HG03354 (cell line): Measurements from ENCODE around the gene FNDC3A.
"Not testable (repeated sequence)": the region's sequence is repeated elsewhere in the genome, so short reads cannot be mapped to it uniquely, and the experiment has no call there.

Experiments used
- ATAC-seq: cut with Tn5 transposase; IDR thresholded peaks from one replicate; pipeline ENCODE4 v1.9.1; 2021; ENCODE audit warnings: mild to moderate bottlenecking; ENCODE audit not compliant: unreplicated experiment, poor library complexity, severe bottlenecking

The FNDC3A gene

GRCh38 chr13:49023431-49023830 lies 47.7 kb downstream of the FNDC3A start:
- no peak for ATAC-seq

GRCh38 chr13:49026851-49027250 lies 51.1 kb downstream of the FNDC3A start:
- no peak for ATAC-seq

GRCh38 chr13:49029570-49029969 lies 53.9 kb downstream of the FNDC3A start:
- no peak for ATAC-seq

- no peak for ATAC-seq
Observed at GRCh38 chr13:49030213-49030612, 54.5 kb downstream of the FNDC3A start.

- ATAC-seq, result no peak
Observed at GRCh38 chr13:49040872-49041271, 65.2 kb downstream of the FNDC3A start.

- no peak for ATAC-seq
Observed at GRCh38 chr13:49042476-49042875, 66.8 kb downstream of the FNDC3A start.

- no peak for ATAC-seq
Observed at GRCh38 chr13:49044008-49044407, 68.3 kb downstream of the FNDC3A start.

- ATAC-seq, result no peak
Observed at GRCh38 chr13:49044836-49045235, 69.1 kb downstream of the FNDC3A start.

GRCh38 chr13:49046002-49046401 lies 70.3 kb downstream of the FNDC3A start:
- no peak for ATAC-seq

- ATAC-seq, result no peak
Observed at GRCh38 chr13:49046519-49046918, 70.8 kb downstream of the FNDC3A start.

GRCh38 chr13:49052813-49053212 lies 77.1 kb downstream of the FNDC3A start:
- no peak for ATAC-seq

- no peak for ATAC-seq
Observed at GRCh38 chr13:49053215-49053614, 77.5 kb downstream of the FNDC3A start.

GRCh38 chr13:49053906-49054305 lies 78.2 kb downstream of the FNDC3A start:
- ATAC-seq, result no peak

GRCh38 chr13:49055021-49055420 lies 79.3 kb downstream of the FNDC3A start:
- no peak for ATAC-seq

- no peak for ATAC-seq
Observed at GRCh38 chr13:49057176-49057575, 81.5 kb downstream of the FNDC3A start.

GRCh38 chr13:49058761-49059160 lies 83.0 kb downstream of the FNDC3A start:
- ATAC-seq, result no peak

- ATAC-seq, result no peak
Observed at GRCh38 chr13:49060678-49061387, 85.1 kb downstream of the FNDC3A start.

- ATAC-seq, result not testable (repeated sequence)
Observed at GRCh38 chr13:49061388-49061752, 85.7 kb downstream of the FNDC3A start.

GRCh38 chr13:49062297-49062896 lies 86.7 kb downstream of the FNDC3A start:
- ATAC-seq, result no peak

- no peak for ATAC-seq
Observed at GRCh38 chr13:49063011-49063410, 87.3 kb downstream of the FNDC3A start.

GRCh38 chr13:49063497-49063896 lies 87.8 kb downstream of the FNDC3A start:
- ATAC-seq, result no peak

GRCh38 chr13:49064476-49064875 lies 88.8 kb downstream of the FNDC3A start:
- no peak for ATAC-seq
